ENCODE data around the gene NCBP3. TPM values are rescaled to one million over a fixed set of nuclear protein-coding genes. Genes with fewer than 3 reads are reported as not detected.
A peak's percentile ranks its signal among the peaks of the same experiment; 100 is the strongest.
"Not testable (repeated sequence)": the region's sequence is repeated elsewhere in the genome, so short reads cannot be mapped to it uniquely, and the experiment has no call there.

NCBP3 gene
- polyA plus RNA-seq, 10 donors, result 44.9 to 85.9 (median 57.3) TPM

DNA sequence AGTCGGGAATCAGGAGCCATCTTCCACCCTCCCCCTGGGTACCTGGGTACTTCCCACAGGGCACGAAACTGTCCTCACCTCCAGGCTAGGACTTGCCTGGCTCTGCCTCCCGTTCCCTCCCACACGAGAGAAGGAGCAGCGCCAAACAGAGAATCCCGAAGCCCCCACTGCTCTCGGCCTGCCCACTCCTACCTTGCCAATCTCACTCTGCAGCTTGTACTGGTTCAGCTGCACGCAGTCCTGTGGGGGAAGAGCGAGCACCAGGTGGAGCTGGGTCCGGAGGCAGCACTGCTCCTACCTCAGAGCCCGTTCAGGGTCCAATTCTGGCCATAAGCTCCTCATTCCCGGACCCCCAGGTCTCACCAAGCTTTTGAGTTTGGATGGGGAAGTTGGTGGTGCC, 38.1 kb upstream of the NCBP3 start:
- no peak for DNase-seq

DNA sequence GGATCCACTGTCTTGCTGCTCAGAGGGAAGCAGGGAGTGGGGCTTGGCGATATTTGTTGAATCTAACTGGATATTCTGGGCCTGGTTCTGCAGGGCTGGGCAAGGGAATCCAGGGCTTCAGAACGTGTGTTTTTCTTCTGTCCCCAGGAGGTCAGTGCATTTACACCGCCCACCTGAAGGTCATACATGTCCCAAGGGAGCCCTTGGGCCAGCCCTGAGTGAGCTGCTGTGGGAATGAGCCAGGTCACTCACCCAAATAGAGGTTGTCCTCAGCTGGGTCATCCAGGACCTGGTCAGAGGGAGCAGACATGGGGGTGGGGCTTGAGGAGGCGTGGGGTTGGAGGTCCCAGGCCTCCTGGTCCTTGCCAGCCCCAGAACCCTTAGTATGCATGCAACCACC, 36.2 kb upstream of the NCBP3 start:
- no peak for DNase-seq

DNA sequence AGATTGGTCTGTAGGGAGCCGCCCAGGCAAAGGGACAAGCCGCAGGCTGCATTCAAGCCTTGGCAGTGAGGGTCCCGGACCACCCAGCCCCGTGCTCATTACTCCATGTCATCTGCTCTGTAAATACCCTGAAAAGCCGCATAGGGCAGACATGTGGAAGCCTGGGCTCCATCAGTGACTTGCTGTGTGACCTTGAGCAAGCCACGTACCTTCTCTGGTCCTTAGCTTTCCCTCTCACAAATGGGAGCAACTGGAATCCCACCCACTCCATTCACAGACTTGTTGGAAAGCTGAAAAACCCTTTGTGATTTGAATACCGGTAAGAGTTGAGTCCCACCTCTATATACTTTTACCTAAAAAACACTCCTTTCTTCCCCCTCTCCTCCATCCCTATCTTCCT, 34.9 kb upstream of the NCBP3 start:
- DNase-seq, result no peak

DNA sequence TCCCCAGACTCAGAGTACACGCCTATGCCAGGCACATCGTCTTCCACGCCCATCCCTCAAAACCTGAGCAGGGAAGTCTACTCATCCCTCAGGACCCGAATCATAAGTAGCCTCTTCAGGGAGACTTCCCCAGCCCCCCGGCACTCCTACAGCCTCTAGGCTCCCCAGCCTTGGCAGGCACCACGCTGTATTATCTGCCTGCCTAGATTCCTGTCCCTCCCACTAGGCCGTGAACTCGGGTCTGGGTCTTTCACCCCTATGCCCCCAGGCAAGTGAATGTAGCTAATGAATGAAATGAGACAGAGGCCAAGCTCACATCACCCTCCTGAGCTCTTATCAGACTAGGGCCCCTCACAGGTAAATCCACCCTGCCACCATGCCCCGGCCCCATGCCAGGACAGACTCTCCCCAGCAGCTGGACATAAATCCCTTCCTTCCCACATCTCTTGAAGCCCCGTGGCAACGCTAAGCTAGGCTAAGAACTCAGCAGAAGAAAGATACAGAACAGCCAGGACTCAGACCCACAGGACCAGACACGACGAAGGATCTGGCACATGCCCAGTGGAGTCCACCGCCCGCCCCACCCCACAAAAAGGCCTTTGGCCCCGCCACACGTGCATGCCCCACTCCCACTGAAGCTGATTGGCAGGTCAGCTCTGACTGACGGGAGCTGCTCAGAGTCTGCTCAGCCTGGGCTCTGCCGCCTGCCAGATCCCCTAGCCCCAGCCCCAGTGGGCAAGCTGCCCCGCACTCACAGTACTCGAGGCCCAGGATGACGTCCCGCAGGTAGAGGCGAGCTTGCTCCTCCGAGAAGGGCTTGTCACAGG, 33.8 kb upstream of the NCBP3 start:
- DNase-seq, result peak in 1 of 3 donors; percentile 63

DNA sequence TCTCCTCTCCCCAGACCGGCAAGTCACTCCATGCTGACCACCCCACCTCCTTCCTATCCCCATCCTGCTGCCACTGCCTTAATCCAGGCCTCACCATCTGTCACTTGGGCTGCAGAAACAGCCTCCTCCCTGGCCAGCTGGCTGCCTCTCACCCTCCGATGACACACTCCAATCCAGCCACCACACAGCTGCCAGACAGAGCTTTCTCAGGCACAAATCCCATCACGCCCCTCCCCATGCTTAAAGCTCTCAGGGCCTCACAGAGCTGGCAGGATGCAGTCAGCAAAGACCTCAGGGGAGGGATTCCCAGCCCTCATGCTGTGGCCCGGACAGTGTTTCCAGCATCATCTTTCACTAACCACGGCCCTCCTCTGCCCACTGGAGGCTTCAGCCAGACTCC, 33.1 kb upstream of the NCBP3 start:
- DNase-seq, result peak; percentile 74 to 84 (median 80)

DNA sequence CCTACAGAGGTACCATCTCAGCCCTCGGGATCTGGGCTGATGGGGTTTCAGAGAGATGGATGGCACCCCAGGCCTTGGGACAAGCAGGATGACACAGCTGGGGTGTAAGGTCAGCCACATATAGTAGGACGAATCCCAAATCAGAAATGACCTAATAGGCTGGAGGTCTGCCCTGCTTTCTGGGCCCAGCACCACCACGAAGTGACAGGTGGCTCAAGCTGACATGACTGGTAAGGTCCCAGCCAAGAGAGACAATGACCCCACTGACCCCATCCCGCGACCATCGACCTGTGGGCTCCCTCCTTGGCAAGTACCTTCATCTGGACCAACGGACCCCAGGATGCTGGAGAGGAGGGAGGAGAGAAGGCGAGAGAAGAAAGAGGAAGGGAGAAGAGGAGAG, 31.2 kb upstream of the NCBP3 start:
- no peak for DNase-seq

DNA sequence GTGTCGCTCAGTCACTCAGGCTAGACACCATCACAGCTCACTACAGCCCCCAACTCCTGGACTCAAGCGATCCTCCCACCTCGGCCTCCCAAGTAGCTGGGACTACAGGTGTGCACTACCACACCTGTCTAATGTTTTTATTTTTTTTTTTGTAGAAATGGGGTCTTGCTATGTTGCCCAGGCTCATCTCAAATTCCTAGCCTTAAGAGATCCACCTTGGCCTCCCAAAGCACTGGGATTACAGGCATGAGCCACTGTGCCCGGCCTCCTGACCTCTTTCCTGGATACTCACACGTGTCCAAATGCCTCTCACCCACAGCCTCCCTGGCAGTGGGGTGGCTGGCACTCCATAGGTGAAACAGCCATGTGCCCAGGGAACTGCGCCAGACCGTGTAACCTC, 29.3 kb upstream of the NCBP3 start:
- DNase-seq, result no peak

DNA sequence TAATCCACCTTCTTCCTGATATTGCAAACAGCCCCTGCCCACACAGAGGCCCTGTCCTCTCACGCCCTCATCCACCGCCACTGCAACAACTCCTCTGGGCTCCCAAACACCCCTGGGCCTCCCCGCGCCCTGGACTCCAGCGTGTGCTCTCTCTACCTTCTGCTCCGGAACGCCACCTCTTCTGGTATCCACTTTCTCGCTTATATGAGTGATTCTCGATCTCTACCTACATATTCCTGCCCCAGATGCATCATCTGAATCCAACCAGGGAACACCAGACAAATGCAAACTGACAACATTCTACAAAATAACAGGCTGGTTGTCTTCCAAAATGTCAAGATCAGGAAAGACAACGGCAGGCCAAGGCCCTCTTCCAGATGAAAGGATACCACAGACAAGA, 27.8 kb upstream of the NCBP3 start:
- no peak for DNase-seq

DNA sequence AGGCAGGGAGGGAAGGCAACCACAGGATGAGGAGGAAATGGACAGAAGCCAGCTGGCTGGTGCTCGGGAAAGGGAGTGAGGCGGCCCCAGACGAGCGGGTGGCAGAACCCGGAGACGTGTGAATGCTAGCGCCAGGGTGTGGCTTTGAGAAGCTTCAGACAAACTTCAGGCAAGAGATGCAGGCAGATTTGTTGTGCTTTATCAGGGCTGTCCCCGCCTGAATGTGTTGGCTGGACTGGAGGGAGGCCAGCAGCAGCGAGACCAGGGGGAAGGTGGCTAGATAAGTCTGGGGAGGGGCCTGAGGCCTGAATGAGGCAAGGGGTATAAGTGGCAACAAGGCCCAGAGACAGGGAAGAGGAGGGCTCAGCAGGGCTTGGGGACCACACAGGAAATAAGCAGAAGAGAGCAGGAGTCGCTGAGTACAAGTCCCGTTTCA, 24.8 kb upstream of the NCBP3 start:
- no peak for DNase-seq

DNA sequence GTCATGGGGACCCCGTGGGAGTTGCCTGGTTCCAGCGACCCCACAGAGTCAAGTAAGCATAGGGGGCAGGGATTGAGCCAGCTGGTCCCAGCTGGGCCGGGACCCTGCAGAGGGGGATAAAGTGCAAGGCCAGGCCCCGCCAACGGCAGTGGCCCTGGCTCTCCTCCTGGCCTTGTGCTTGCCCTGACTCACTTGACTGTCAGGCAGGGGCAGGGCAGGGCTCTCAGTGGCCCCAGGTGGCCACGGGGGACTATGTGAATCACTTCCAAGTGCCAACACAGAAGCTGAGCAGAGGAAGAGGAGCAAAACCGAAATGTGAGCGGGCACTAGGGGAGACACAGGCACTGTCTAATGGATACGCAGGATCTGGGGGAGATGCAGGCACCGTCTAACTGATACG, 21.6 kb upstream of the NCBP3 start:
- DNase-seq, result no peak

DNA sequence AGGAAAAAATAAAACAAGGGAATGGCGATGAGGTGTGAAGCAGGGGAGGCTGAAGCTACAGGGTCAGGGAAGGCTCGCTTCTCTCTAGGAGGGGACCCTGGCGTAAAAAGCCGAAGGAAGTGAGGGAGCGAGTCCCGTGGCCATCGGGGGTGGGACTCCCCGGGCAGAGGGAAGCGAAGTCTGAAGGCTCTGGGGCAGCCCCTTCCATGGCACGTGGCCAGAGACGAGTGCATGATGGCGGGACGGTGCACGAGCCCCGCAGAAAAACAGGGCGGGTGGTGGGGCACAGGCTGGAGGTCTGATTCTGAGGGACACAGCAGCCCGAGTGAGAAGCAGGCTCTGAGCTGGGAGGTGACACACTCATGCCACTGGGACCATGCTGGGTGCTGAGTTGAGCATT, 21.1 kb upstream of the NCBP3 start:
- DNase-seq, result no peak

DNA sequence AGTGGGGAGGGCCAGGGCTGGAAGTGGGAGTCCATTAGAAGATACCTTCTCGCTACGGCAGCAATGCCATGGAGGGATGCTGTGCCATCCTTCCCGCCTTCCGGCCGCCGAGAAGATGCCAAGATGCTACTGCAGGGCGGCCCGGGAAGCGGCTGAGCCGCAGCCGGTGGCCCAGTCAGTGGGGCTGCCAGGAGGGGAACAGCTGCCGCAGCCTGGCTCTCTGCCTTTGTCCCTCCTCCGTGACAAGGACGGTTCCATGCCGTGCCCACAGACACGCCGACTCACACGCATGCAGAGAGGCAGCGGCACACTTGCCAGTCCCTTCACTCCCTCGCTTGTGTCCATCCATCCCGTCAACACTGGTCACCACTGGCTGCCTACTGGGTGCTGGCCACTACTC, 20.2 kb upstream of the NCBP3 start:
- peak in 1 of 3 donors; percentile 65 for DNase-seq

DNA sequence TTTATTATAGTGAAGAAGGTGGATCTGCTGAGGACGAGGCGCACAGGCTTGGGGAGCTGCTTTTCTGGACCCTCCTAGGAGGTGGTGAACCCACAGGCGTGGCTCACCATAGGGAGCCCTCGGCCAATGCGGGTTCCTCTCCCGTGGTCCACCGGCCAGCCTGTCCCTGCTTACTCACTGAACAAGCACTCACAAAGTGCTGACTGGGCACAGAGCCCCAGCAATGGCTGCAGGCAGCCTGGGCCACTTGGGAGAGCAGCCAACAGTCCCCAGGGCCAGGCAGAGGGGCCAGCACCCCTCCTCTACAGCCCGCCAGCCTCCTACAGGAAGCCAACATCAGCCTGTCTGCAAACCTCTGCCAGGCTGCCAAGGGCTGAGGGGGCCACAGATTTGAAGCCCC, 19.1 kb upstream of the NCBP3 start:
- DNase-seq, result no peak

DNA sequence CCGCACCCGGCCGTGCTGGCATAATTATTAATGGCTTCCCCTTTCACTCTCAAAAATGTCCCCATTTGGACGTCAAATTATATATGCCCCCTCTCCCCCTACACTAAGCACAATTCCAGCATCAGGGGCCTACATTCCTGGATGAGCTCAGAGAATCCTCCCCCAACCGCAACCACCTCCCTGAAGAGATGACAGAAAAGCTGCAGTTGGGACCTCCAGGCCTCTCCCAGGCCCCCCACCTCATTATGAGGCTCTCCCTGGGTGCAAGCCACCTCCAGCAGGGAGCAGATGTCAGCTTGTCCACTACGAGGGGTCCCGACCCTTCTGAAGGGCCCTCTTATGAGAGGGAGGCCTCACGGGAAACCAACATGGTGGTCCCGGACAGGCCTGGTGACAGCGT, 18.5 kb upstream of the NCBP3 start:
- no peak for DNase-seq

DNA sequence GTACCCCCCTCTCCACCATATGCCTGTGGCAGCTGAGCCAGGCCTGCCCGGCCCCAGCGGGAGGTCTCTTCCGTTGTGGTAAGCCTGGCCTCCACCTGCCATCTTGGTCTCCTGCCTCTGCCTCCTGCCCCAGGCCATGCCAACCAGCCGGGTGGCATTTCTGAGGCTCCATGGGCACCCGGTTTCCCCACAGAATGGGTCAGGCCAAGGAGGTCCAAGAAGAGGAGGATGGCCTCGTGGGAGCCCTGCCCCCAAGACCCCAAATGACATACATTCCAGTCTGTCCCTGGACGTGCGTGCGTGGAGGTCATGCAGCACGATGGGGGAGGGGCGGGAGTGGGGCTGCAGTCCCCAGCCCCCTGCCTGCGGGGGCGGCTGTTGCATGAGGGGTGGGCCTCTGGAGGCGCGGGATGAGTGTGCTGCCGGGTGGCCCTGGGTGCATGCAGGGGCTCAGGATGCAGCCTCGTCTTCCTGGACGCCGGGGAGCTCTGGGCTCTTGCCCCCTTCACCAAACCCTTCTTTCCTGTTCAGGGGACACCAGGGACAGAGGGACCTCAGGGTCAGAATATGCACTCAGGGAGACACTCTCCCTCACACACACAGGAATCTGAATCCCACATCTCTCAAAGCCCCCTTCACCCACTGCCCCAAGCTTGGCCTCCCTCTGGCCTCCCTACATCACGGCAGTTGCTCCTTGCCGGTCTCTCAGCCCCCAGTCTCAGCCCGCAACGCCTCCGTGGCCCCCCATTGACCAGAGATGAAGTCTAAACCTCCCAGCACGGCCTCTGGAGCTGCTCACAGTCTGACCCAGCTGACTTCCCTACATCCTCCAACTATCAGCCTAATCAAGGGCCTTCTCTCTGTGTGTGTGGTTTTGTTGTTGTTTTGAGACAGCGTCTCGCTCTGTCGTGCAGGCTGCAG, 16.0 kb upstream of the NCBP3 start:
- no peak for DNase-seq

DNA sequence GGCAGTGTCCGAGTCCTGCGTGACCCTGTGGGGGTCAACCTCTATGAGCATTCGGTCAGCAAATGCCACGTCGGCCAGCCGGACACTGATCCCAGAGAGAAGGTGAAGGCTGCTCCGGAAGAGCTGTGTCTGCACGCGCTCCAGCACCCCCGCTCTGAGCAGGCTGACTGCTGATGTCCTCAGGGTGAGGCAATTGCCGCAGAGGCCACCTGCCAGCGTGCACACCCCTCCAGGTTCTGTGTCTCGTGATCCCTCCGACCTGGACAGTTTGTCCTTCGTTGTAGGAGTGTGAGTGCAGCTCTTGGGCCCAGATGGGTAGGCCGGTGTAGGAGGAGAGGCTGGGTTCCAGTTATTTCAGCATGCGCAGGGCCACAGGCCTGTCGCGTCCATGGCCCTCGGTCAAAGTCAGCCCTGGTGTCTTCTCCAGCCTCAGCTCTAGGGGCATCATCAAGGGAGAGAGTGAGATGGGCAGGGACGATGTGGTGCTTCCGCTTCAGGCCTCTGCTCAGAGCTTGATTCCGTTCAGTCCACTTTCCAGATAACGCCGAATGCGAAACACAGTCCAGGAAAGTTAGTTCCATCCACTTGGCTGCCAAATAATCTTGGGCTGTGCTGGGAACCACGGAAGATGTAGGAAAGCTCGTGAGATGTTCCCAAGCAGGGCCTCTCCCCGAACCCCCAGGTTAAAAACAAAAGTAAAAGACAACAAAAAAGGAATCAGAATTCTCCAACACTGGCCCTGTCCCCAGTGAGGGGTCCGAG, 15.1 kb upstream of the NCBP3 start:
- DNase-seq, result no peak

DNA sequence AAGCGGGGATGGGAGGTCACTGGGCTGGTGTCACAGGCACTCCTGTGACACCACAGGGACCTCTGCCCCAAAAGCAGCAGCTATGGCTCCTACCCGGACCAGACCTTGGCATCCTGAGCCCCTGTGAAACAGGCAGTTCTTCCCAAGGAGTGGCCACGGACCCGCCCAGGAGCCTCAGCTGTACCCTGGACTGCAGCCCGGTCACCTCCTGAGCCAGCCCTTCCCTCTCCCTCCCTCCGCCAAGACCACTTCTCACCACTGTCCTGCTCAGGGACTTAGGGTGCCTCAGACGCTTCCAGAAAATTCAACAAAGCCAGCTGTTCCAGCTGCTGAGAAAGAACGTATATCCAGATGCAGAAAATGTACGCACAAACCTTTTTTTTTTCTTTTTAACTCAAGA, 13.9 kb upstream of the NCBP3 start:
- DNase-seq, result peak; percentile 51 to 92 (median 75)

DNA sequence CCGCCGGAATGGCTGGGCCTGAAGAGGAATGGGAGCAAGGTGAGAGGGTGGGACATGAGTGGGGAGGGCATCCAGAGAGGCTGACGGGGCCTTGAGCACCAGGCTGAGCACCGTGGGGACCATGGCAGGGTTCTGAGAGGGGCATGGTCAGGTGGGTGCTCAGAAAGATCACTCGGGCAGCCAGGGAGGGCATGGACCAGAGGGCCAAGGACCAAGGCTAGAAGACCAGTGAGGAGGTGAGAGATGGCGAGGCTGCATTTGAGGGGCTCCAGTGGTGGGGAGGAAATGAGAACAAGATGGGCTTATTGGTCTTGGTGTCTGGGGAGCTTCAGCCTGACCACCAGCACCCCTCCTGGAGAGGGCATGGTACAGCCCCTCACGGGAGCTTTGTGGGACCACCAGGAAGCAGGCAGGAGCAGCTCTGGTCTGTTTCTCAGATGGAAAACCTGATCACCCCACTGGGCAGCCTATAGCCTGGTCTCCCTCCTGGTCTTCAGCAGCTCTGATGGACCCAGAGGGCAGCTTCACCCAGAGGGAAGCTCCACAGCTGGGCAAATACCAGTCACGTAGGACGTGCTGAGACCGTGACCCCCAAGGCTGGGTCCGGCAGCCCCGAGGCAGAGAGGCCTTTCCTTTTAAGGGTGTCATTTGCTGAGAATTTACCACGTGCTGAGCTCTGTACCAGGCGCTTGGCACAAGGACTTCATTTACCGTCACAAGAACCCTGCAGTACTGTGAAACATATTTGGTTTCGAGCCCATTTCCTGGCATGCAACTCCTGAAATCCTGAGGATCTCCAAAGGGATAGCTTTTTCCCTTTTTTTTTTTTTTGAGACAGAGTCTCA, 11.4 kb upstream of the NCBP3 start:
- DNase-seq, result no peak

DNA sequence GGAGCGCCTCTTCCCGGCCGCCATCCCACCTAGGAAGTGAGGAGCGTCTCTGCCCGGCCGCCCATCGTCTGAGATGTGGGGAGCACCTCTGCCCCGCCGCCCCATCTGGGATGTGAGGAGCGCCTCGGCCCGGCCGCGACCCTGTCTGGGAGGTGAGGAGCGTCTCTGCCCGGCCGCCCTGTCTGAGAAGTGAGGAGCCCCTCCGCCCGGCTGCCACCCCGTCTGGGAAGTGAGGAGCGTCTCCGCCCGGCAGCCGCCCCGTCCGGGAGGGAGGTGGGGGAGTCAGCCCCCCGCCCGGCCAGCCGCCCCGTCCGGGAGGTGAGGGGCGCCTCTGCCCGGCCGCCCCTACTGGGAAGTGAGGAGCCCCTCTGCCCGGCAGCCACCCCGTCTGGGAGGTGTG, 8.2 kb upstream of the NCBP3 start:
- not testable (repeated sequence) for DNase-seq

DNA sequence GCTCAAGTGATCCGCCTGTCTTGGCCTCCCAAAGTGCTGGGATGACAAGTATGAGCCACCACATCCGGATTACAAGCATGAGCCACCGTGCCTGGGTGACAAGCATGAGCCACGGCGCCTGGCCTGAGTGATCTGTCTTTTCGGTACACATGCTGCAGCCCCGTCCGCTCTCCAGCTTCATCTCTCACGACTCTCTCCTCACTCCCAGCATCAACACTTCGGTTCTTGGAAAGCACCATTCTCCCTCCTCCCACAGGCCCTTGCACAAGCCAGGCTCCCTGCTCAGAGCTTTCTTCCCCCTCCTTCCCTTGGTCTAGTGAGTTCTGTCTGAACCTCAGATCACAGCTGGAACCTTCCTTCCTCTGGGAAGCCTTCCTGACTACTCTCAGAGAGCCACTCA, 6.5 kb upstream of the NCBP3 start:
- peak in 1 of 3 donors; percentile 75 for DNase-seq

DNA sequence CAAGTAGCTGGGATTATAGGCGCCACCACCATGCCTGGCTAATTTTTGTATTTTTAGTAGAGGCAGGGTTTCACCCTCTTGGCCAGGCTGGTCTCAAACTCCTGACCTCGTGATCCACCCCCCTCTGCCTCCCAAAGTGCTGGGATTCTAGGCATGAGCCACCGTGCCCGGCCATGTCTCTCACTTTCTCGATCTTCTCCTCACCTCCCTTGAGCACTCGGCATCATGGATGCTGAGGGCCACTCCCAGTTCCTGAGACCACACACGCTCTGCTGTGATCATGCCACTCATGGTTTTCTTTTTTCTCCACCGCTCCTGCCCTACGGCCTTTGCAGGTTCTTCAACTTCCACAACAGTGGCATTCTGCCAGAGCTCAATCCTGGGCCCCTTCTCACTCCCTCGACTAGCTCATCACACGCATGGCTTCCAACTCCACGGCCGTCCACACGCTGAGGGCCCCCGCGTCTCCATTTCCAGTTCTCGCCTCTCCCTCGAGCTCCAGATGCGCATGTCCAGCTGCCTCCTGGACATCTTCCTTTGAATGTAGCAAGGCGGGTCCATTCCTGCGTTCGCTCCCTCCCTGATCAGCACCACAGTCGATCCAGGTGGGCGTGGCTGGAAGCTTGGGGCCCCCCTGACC, 5.5 kb upstream of the NCBP3 start:
- peak in 1 of 3 donors; percentile 63 for DNase-seq

All from muscle of back (tissue), 11 donors.